OCI-LY3 (cell line): ENCODE data around the gene FERD3L.

Experiments
- H2AFZ ChIP-seq: fragments of 200-600, 300-600 bp; shearing (Covaris generic); 2 replicates; pipeline ENCODE4 v1.6.0; 2014; ENCODE audit warnings: antibody characterized with exemption, low read depth, low read length
- H3K27ac ChIP-seq: fragments of 200-600, 300-600 bp; sonication (generic); 2 replicates; pipeline ENCODE4 v1.5.1; 2014; ENCODE audit warnings: mild to moderate bottlenecking, low read length, moderate library complexity, mixed read lengths
- H3K27me3 ChIP-seq: fragments of 200-600, 300-600 bp; sonication (generic); 2 replicates; pipeline ENCODE4 v1.6.1; 2014; ENCODE audit warnings: low read depth, low read length, mixed read lengths
- H3K36me3 ChIP-seq: fragments of 200-600, 300-600 bp; sonication (generic); replicated peaks from 2 replicates; pipeline ENCODE3; 2014; ENCODE audit warnings: low read depth, low read length, mixed read lengths
- H3K4me1 ChIP-seq: fragments of 300-600, 200-600 bp; sonication (generic); 2 replicates; pipeline ENCODE4 v1.6.1; 2014; ENCODE audit warnings: low read length, mixed read lengths
- H3K4me2 ChIP-seq: fragments of 200-600, 300-600 bp; sonication (generic); 2 replicates; pipeline ENCODE4 v1.6.1; 2014; ENCODE audit warnings: low read length, mixed read lengths
- H3K4me3 ChIP-seq: fragments of 300-600, 200-600 bp; sonication (generic); 2 replicates; pipeline ENCODE4 v1.5.1; 2014; ENCODE audit warnings: antibody characterized with exemption, mild to moderate bottlenecking, low read length, moderate library complexity
- H3K79me2 ChIP-seq: fragments of 300-600, 200-600 bp; shearing (Covaris generic); 2 replicates; pipeline ENCODE4 v1.6.1; 2014; ENCODE audit warnings: mild to moderate bottlenecking, low read length, mixed read lengths
- H3K9ac ChIP-seq: fragments of 300-600, 200-600 bp; shearing (Covaris generic); 2 replicates; pipeline ENCODE4 v1.6.0; 2014; ENCODE audit warnings: mild to moderate bottlenecking, low read length, moderate library complexity
- H3K9me3 ChIP-seq: fragments of 200-600, 300-600 bp; shearing (Covaris generic); 2 replicates; pipeline ENCODE4 v1.6.1; 2014; ENCODE audit warnings: low read length, mixed read lengths; ENCODE audit not compliant: insufficient read depth
- H4K20me1 ChIP-seq: fragments of 200-600, 300-600 bp; sonication (generic); 2 replicates; pipeline ENCODE4 v1.6.1; 2016; ENCODE audit warnings: low read length, mixed read lengths; ENCODE audit not compliant: insufficient read depth
- EZH2phosphoT487 ChIP-seq: fragments of 200-600 bp; shearing (Covaris generic); IDR thresholded peaks from 2 replicates; pipeline ENCODE4 v1.6.1; 2018; ENCODE audit warnings: antibody characterized with exemption, mixed run types, low read depth
- TF ChIP-seq, protein P1 (sequence below): fragments of 200-600, 300-600 bp; sonication (generic); IDR thresholded peaks from 2 replicates; pipeline ENCODE4 v1.5.1; 2014; ENCODE audit warnings: antibody characterized with exemption, low read length, low read depth

The FERD3L gene

DNA sequence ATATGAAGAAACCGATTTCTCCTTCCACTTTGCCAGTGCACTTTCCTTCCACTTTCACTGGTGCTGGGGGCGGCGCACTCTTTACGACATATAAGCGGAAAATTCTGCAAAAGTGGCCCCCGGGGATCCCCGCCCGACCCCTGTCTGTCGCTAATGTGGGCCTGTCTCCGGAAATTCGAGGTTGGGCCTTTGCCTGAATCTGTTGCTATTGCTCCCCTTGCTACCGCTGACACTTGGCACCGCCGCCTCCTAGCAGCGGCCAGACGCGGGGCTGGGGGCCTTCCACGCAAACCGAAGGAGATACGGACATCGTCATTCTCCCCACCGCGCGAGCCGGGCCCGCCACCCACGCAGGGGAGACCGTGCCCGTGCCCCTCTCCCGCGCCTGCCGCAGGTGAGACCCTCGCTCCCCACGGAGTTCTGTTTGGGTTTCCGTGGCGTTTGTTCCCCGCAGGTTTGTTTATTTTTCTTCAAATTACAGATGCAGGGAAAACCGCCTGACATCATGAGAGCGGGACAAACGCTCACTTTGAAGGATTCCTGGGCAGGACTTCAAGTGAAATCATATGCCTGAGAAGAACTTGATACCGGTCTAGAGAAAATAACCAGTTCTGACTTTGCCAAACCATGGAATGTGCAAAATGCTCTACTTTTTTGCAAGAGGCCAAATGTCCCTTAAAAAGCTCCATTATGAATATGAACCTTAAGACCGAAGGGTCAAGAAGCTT, 32.8 kb downstream of the FERD3L start:
- Histone ChIP-seq H3K27ac (no peak overlapping the region), H3K27me3 (no peaks in the 10 kb centered on the region), H2AFZ (no peak overlapping the region), H4K20me1 (no peaks in the 10 kb centered on the region), H3K36me3 (no peaks in the 10 kb centered on the region), H3K79me2 (no peaks in the 10 kb centered on the region), H3K9me3 (no peaks in the 10 kb centered on the region), H3K4me1 (no peaks in the 10 kb centered on the region), H3K4me3 (no peak overlapping the region), H3K4me2 (no peak overlapping the region), H3K9ac (no peak overlapping the region)
- no peak for TF ChIP-seq EZH2phosphoT487
- TF ChIP-seq, protein P1, sequence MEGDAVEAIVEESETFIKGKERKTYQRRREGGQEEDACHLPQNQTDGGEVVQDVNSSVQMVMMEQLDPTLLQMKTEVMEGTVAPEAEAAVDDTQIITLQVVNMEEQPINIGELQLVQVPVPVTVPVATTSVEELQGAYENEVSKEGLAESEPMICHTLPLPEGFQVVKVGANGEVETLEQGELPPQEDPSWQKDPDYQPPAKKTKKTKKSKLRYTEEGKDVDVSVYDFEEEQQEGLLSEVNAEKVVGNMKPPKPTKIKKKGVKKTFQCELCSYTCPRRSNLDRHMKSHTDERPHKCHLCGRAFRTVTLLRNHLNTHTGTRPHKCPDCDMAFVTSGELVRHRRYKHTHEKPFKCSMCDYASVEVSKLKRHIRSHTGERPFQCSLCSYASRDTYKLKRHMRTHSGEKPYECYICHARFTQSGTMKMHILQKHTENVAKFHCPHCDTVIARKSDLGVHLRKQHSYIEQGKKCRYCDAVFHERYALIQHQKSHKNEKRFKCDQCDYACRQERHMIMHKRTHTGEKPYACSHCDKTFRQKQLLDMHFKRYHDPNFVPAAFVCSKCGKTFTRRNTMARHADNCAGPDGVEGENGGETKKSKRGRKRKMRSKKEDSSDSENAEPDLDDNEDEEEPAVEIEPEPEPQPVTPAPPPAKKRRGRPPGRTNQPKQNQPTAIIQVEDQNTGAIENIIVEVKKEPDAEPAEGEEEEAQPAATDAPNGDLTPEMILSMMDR = no peak

DNA sequence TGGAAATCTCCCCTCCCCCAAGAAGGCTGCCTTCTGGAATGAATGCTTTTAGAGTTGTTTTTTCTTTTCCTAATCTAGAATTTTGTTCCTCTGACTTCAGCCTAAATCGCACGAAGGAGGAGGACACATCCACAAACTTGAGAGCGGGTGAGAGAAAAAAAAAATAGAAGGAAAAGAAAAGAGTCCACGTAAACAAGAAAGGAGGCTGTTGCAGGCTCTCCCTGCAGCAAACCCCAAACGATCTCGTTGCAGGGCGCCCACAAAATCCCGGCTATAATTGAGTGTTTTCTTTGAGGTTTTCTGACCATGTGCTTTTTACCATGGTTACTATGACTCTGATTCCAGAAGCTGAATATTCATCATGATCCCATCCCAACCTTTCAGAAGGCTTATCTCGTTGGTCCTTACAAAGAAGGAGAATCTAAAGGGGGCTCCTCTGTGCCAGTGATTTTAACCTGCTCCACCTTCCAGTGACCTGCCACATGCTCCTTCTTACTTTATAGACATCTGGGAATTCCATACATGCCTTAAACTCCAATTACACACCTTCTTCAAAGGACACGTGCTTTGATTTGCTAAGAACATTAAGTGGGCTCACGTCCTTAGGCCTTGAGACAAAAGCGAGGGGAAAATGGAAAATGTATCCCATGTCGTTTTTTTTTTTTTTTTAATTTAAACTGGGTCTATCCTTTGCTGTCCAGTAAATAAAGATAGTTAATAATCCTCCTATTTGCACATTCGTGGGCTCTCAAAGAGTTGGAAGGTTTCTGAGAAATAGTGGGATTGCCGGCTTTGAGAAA, 33.5 kb downstream of the FERD3L start:
- Histone ChIP-seq H2AFZ (no peak overlapping the region), H3K4me1 (no peaks in the 10 kb centered on the region), H3K27me3 (no peaks in the 10 kb centered on the region), H3K79me2 (no peaks in the 10 kb centered on the region), H3K27ac (no peak overlapping the region), H3K36me3 (no peaks in the 10 kb centered on the region), H3K9me3 (no peaks in the 10 kb centered on the region), H4K20me1 (no peaks in the 10 kb centered on the region), H3K4me2 (no peak overlapping the region), H3K9ac (no peak overlapping the region), H3K4me3 (no peak overlapping the region)
- TF ChIP-seq, protein P1 = no peak
- TF ChIP-seq EZH2phosphoT487 = no peak

DNA sequence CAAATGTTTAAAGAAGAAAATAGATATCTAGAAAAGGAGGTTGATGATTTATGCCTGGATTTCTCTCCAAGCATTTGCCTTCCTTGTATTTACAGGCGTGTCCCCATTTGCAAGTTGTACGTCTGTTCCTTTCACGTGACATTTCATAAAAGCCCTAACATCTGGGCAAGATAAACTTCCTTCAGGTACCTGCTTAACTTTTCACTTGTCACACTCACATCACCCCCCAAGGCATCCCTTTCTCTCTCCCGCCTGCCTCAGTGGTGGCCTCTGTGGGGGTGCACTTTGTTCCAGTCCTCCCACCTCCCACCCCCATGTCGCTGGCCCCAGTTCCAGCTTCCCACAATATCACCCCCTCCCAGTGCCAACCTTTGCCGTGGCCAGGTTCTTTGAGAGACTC, 34.4 kb downstream of the FERD3L start:
- Histone ChIP-seq H3K9me3 (no peaks in the 10 kb centered on the region), H3K4me1 (no peaks in the 10 kb centered on the region), H4K20me1 (no peaks in the 10 kb centered on the region), H3K36me3 (no peaks in the 10 kb centered on the region), H2AFZ (no peak overlapping the region), H3K9ac (no peak overlapping the region), H3K27me3 (no peaks in the 10 kb centered on the region), H3K79me2 (no peaks in the 10 kb centered on the region), H3K4me3 (no peak overlapping the region), H3K4me2 (no peak overlapping the region), H3K27ac (no peak overlapping the region)
- TF ChIP-seq, protein P1 = no peak
- TF ChIP-seq EZH2phosphoT487 = no peak

DNA sequence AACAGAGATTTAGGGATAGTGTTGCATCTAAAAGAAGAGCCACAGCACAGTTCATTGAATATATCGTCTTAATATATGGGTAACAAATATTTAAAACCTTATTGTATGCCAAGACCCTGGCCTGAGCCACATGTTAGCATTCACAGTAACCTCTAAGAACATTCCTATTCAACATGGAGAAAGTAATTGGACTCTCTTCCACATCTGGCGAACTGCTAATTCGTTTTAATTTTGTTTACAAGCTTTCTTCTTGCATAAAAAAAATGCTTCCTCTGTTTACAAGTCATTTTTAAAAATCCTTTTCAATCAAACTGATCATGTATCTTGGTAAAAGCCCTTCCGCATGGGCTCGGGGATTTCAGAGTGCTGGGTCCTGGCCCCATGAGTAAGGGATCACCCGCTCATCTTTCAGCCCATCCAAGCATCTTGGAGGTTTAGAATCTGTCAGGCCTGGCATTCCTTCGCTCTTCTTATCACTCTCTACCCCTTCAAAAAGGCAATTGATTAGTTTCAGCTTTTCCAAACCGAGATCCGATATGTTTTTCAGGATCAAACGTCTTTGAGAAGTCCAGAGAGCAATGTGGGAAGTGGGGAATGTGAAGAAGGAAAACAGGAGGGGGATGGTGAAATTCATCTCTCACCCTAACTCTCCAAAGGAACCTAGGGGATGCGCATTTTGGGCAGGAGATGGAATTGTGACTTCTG, 35.0 kb downstream of the FERD3L start:
- no peaks in the 10 kb centered on the region for H4K20me1 ChIP-seq

More for the DNA sequence above, 35.0 kb downstream of the FERD3L start:
- Histone ChIP-seq H3K27ac (no peak overlapping the region), H3K27me3 (no peaks in the 10 kb centered on the region), H3K4me3 (no peak overlapping the region), H3K4me2 (no peak overlapping the region), H3K36me3 (no peaks in the 10 kb centered on the region), H3K79me2 (no peaks in the 10 kb centered on the region), H3K9ac (no peak overlapping the region), H3K4me1 (no peaks in the 10 kb centered on the region), H2AFZ (no peak overlapping the region), H3K9me3 (no peaks in the 10 kb centered on the region)
- TF ChIP-seq EZH2phosphoT487 = no peak
- TF ChIP-seq, protein P1 = no peak
